DOHH2 (cell line): ENCODE results near the gene LRRC42.

Experiments
- H3F3A ChIP-seq: fragments of 200-600 bp; sonication (generic), shearing (Covaris generic); 2 replicates; pipeline ENCODE4 v1.6.0; 2016; ENCODE audit warnings: antibody characterized with exemption, mild to moderate bottlenecking; ENCODE audit not compliant: control insufficient read depth, insufficient read depth
- H3K27ac ChIP-seq: fragments of 200-600 bp; sonication (generic); 2 replicates; pipeline ENCODE4 v1.5.1; 2014; ENCODE audit warnings: low read depth, mild to moderate bottlenecking, low read length, moderate library complexity
- H3K27me3 ChIP-seq: fragments of 200-600 bp; sonication (generic); 2 replicates; pipeline ENCODE4 v1.6.1; 2014; ENCODE audit warnings: mild to moderate bottlenecking, low read length, mixed read lengths; ENCODE audit not compliant: control insufficient read depth
- H3K36me3 ChIP-seq: fragments of 200-600 bp; sonication (generic); 2 replicates; pipeline ENCODE4 v1.6.1; 2014; ENCODE audit warnings: mild to moderate bottlenecking, low read length, moderate library complexity, mixed read lengths; ENCODE audit not compliant: control insufficient read depth
- H3K4me1 ChIP-seq: fragments of 200-600 bp; sonication (generic); 2 replicates; pipeline ENCODE4 v1.6.1; 2014; ENCODE audit warnings: mild to moderate bottlenecking, low read length, mixed read lengths; ENCODE audit not compliant: control insufficient read depth
- H3K4me2 ChIP-seq: fragments of 200-600 bp; sonication (generic); 2 replicates; pipeline ENCODE4 v1.6.0; 2014; ENCODE audit warnings: mild to moderate bottlenecking, low read length, moderate library complexity
- H3K4me3 ChIP-seq: fragments of 200-600 bp; sonication (generic); 2 replicates; pipeline ENCODE4 v1.5.1; 2014; ENCODE audit warnings: mild to moderate bottlenecking, low read length, mixed read lengths
- H3K79me2 ChIP-seq: fragments of 200-600 bp; sonication (generic); 2 replicates; pipeline ENCODE4 v1.6.1; 2014; ENCODE audit warnings: mild to moderate bottlenecking, low read length, mixed read lengths; ENCODE audit not compliant: control insufficient read depth
- H3K9me2 ChIP-seq: fragments of 200-600 bp; sonication (generic); replicated peaks from 2 replicates; pipeline ENCODE4 v1.6.1; 2014; ENCODE audit warnings: mild to moderate bottlenecking, low read length, mixed read lengths; ENCODE audit not compliant: control insufficient read depth
- H3K9me3 ChIP-seq: fragments of 200-600 bp; sonication (generic); 2 replicates; pipeline ENCODE4 v1.6.1; 2014; ENCODE audit warnings: antibody characterized with exemption, low read length, mixed read lengths; ENCODE audit not compliant: control insufficient read depth, insufficient read depth
- H4K20me1 ChIP-seq: fragments of 200-600 bp; sonication (generic); 2 replicates; pipeline ENCODE4 v1.6.0; 2014; ENCODE audit warnings: low read depth, mild to moderate bottlenecking, antibody characterized with exemption, low read length, moderate library complexity; ENCODE audit not compliant: control insufficient read depth, insufficient read depth
- EZH2phosphoT487 ChIP-seq: fragments of 200-600 bp; sonication (generic); IDR thresholded peaks from 2 replicates; pipeline ENCODE4 v1.6.1; 2017; ENCODE audit warnings: borderline replicate concordance, mild to moderate bottlenecking, antibody characterized with exemption, low read length, moderate library complexity, mixed read lengths
- TF ChIP-seq, protein P1 (sequence below): fragments of 200-600 bp; sonication (generic); IDR thresholded peaks from one replicate; pipeline ENCODE4 v1.5.1; 2014; ENCODE audit warnings: antibody characterized with exemption, mild to moderate bottlenecking, low read depth, low read length; ENCODE audit not compliant: poor library complexity, severe bottlenecking

The LRRC42 gene

DNA sequence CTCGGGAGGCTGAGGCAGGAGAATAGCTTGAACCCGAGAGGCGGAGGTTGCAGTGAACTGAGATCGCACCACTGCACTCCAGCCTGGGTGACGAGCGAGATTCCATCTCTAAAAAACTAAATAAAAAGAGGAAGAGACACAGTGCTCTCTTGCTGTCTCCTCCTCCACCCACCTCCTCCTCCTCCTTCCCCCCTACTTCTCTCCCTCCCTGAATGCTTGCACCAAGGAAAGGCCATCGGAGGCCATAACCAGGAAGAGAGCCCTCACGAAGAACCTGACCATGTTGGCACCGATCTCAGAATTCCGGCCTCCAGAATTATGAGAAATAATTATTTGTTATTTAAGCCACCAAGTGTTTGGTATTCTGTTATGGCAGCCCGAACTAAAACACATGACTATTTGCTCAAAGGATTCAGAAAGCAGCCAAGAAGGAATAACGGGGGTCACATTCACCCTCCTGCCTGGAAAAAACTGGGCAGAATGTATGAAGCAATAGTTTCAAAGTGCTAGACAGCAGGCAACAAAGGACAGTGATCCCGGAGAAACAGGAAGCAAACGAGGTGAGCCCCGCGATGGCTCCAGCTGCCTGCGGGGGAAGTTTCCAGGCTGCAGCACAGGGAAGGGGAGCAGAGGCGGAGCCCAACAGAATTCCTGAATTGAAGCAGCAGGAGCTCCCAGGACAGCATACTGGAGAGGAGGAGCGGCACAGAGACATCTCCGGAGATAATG, 36.0 kb downstream of the LRRC42 start:
- no peaks in the 10 kb centered on the region for H3K79me2 ChIP-seq
- no peaks in the 10 kb centered on the region for H3K9me3 ChIP-seq
- no peak overlapping the region for H3K4me3 ChIP-seq
- H3K9me2 ChIP-seq, result no peaks in the 10 kb centered on the region
- H3F3A ChIP-seq, result no peaks in the 10 kb centered on the region
- H3K36me3 ChIP-seq, result no peaks in the 10 kb centered on the region
- H3K27me3 ChIP-seq, result no peaks in the 10 kb centered on the region
- H3K4me1 ChIP-seq, result no peaks in the 10 kb centered on the region
- H3K4me2 ChIP-seq, result no peak overlapping the region
- TF ChIP-seq, protein P1, sequence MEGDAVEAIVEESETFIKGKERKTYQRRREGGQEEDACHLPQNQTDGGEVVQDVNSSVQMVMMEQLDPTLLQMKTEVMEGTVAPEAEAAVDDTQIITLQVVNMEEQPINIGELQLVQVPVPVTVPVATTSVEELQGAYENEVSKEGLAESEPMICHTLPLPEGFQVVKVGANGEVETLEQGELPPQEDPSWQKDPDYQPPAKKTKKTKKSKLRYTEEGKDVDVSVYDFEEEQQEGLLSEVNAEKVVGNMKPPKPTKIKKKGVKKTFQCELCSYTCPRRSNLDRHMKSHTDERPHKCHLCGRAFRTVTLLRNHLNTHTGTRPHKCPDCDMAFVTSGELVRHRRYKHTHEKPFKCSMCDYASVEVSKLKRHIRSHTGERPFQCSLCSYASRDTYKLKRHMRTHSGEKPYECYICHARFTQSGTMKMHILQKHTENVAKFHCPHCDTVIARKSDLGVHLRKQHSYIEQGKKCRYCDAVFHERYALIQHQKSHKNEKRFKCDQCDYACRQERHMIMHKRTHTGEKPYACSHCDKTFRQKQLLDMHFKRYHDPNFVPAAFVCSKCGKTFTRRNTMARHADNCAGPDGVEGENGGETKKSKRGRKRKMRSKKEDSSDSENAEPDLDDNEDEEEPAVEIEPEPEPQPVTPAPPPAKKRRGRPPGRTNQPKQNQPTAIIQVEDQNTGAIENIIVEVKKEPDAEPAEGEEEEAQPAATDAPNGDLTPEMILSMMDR, result no peak
- no peak for TF ChIP-seq EZH2phosphoT487
- H4K20me1 ChIP-seq, result no peaks in the 10 kb centered on the region; the same call in 1 of the 2 replicates
- no peak overlapping the region for H3K27ac ChIP-seq

DNA sequence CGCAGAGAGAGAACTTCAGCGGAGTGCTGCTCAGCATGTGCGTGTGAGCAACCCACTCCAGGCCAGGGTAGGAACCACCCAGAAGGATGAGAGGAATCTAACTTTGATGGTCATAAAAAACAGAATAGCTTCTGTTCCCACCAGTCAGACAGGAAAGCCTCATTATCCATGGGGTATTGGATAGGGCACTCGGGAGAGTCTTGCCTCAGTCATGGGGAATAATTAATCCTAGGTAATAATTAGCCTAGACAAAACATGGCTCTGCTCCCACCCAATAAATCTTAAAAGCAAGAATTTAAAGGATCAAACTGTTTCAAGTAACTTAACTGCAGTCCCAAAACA, 36.6 kb downstream of the LRRC42 start:
- no peak overlapping the region for H3K4me2 ChIP-seq

GRCh38 chr1:53984726-53985125, 38.6 kb downstream of the LRRC42 start:
- H4K20me1 ChIP-seq, result no peaks in the 10 kb centered on the region; the same call in 1 of the 2 replicates
- H3K9me3 ChIP-seq, result no peaks in the 10 kb centered on the region
- no peaks in the 10 kb centered on the region for H3K79me2 ChIP-seq
- TF ChIP-seq EZH2phosphoT487, result no peak
- TF ChIP-seq, protein P1, result no peak
- no peaks in the 10 kb centered on the region for H3K36me3 ChIP-seq
- H3K4me3 ChIP-seq, result no peak overlapping the region
- no peaks in the 10 kb centered on the region for H3K9me2 ChIP-seq
- H3K4me1 ChIP-seq, result no peaks in the 10 kb centered on the region
- no peak overlapping the region for H3K27ac ChIP-seq
- no peaks in the 10 kb centered on the region for H3K27me3 ChIP-seq
- no peaks in the 10 kb centered on the region for H3F3A ChIP-seq
- no peak overlapping the region for H3K4me2 ChIP-seq

More for the DNA sequence above, 36.6 kb downstream of the LRRC42 start:
- H3F3A ChIP-seq, result no peaks in the 10 kb centered on the region
- no peak overlapping the region for H3K4me3 ChIP-seq
- no peaks in the 10 kb centered on the region; the same call in 1 of the 2 replicates for H4K20me1 ChIP-seq
- H3K27ac ChIP-seq, result no peak overlapping the region
- H3K9me2 ChIP-seq, result no peaks in the 10 kb centered on the region
- no peaks in the 10 kb centered on the region for H3K9me3 ChIP-seq
- no peaks in the 10 kb centered on the region for H3K4me1 ChIP-seq
- H3K36me3 ChIP-seq, result no peaks in the 10 kb centered on the region
- TF ChIP-seq, protein P1, result no peak
- no peak for TF ChIP-seq EZH2phosphoT487
- H3K27me3 ChIP-seq, result no peaks in the 10 kb centered on the region
- no peaks in the 10 kb centered on the region for H3K79me2 ChIP-seq
